Measurements from ENCODE around the gene BOLA1. TPM values are rescaled to one million over a fixed set of nuclear protein-coding genes. Genes with fewer than 3 reads are reported as not detected.
A peak's percentile ranks its signal among the peaks of the same experiment; 100 is the strongest.

The BOLA1 gene
- total and polyA plus RNA-seq, 2 donors (not counting 3 experiments of a cell fraction or from before 2014, with no cell fraction given): 10.8 to 12.2 TPM

- H3K27me3 ChIP-seq (ENCODE audit: control insufficient read depth in 2 of 2, insufficient read depth in 2 of 2, low read length in 2 of 2): no peaks in the 10 kb centered on the region
- no TSS peak for BruUV-seq (replicated peaks)
- CTCF ChIA-PET: interaction anchor here (0.8 to 1.2 kb wide), 3 partner anchors 9 to 49 kb away, joined by 3 to 4 read pairs (median 3); a partner anchor contains a TSS
- H4K20me1 ChIP-seq (replicated peaks; ENCODE audit: control insufficient read depth, extremely low read depth, insufficient read depth, low read length): no peaks in the 10 kb centered on the region
- DNase-seq (ENCODE audit: low read depth, low spot score): peak; percentile 36
- H3K9me1 ChIP-seq (replicated peaks; ENCODE audit: control insufficient read depth, extremely low read depth, insufficient read depth, low read length): no peaks in the 10 kb centered on the region
- no peaks in the 10 kb centered on the region for H3K9me3 ChIP-seq (replicated peaks; ENCODE audit: control insufficient read depth, insufficient read depth, low read length)
- H3K4me3 ChIP-seq (replicated peaks in 1 of 3; ENCODE audit: insufficient read depth in 1 of 3, low read depth in 1 of 3, low read length in 3 of 3): peak overlapping the region; percentile 29 to 47 (median 45)
- peak overlapping the region; percentile 32 for H2AFZ ChIP-seq (ENCODE audit: low read depth, low read length)
- no peak overlapping the region for H3K27ac ChIP-seq (ENCODE audit: insufficient read depth, low read depth, low read length)
- intact Hi-C loops (cut with micrococcal nuclease) (no loop called here), dilution Hi-C loops (cut with MboI; ENCODE audit: extremely low pct_ligation_motif_present, low sequenced_read_pairs) (no loop called here)
- no peaks in the 10 kb centered on the region for H3K79me2 ChIP-seq (ENCODE audit: control insufficient read depth, insufficient read depth, low read length)
- H3K36me3 ChIP-seq (ENCODE audit: control insufficient read depth in 2 of 2, extremely low read depth in 1 of 2, insufficient read depth in 2 of 2, low read length in 2 of 2): no peaks in the 10 kb centered on the region
- FAIRE-seq: peak; percentile 68
- TF ChIP-seq GATA2 (IDR thresholded peaks at IDR 0.05; ENCODE audit: insufficient read depth, insufficient read length, low read depth, low read length) (no peak), POLR2AphosphoS5 (IDR thresholded peaks at IDR 0.05; ENCODE audit: insufficient read depth, low read depth, low read length) (peak; percentile 0)
- POLR2A ChIA-PET: interaction anchor here (2.0 kb wide), 1 partner anchor 49 kb away, joined by 6 read pairs; a partner anchor contains a TSS
- H3K4me1 ChIP-seq (ENCODE audit: control insufficient read depth, extremely low read depth, insufficient read depth, low read length): peaks cover 33% of the 10 kb centered on the region
- no peak overlapping the region for H3K9ac ChIP-seq (replicated peaks; ENCODE audit: extremely low read depth, insufficient read depth, low read length)
- peak overlapping the region; percentile 75 for H3K4me2 ChIP-seq (ENCODE audit: insufficient read depth, low read length)
These were observed 37.8 kb downstream of the BOLA1 start for GRCh38 chr1:149936992-149937705.

GRCh38 chr1:149937759-149938158 is 38.4 kb downstream of the BOLA1 start:
- intact Hi-C loops (cut with micrococcal nuclease): no loop called here
- no peak overlapping the region for H2AFZ ChIP-seq (ENCODE audit: low read depth, low read length)
- H3K36me3 ChIP-seq (ENCODE audit: control insufficient read depth in 2 of 2, extremely low read depth in 1 of 2, insufficient read depth in 2 of 2, low read length in 2 of 2): no peaks in the 10 kb centered on the region
- no peak for TF ChIP-seq EZH2 (IDR thresholded peaks at IDR 0.05; ENCODE audit: borderline replicate concordance, low read depth, low read length, severe bottlenecking)
- no peak for TF ChIP-seq POLR2A (IDR thresholded peaks at IDR 0.05; ENCODE audit: low read depth, low read length)
- TF ChIP-seq GATA2 (IDR thresholded peaks at IDR 0.05; ENCODE audit: insufficient read depth, insufficient read length, low read depth, low read length): no peak
- no peak for TF ChIP-seq CTCF (IDR thresholded peaks at IDR 0.05; ENCODE audit: extremely low read depth in 1 of 2, insufficient read depth in 1 of 2, low read depth in 1 of 2, low read length in 2 of 2)
- TF ChIP-seq FOS (IDR thresholded peaks at IDR 0.05; ENCODE audit: borderline replicate concordance, insufficient read depth, low read length): no peak
- TF ChIP-seq MAX (IDR thresholded peaks at IDR 0.05; ENCODE audit: insufficient read depth, insufficient read length): no peak
- TF ChIP-seq JUN (IDR thresholded peaks at IDR 0.05; ENCODE audit: borderline replicate concordance, insufficient read depth, insufficient read length, low read depth): no peak
- TF ChIP-seq MYC (IDR thresholded peaks at IDR 0.05; ENCODE audit: low read depth, low read length): no peak
- no peak for TF ChIP-seq POLR2AphosphoS5 (IDR thresholded peaks at IDR 0.05; ENCODE audit: insufficient read depth, low read depth, low read length)
- H3K4me1 ChIP-seq (ENCODE audit: control insufficient read depth, extremely low read depth, insufficient read depth, low read length): peaks cover 33% of the 10 kb centered on the region
- H3K4me2 ChIP-seq (ENCODE audit: insufficient read depth, low read length): no peak overlapping the region
- no peak overlapping the region for H3K9ac ChIP-seq (replicated peaks; ENCODE audit: extremely low read depth, insufficient read depth, low read length)
- no peak overlapping the region for H3K27ac ChIP-seq (ENCODE audit: insufficient read depth, low read depth, low read length)
- no peaks in the 10 kb centered on the region for H3K27me3 ChIP-seq (ENCODE audit: control insufficient read depth in 2 of 2, insufficient read depth in 2 of 2, low read length in 2 of 2)
- DNase-seq (ENCODE audit: low read depth, low spot score): peak; percentile 37
- ChIA-PET CTCF (interaction anchor here (0.8 to 1.2 kb wide), 3 partner anchors 10 to 50 kb away, joined by 3 to 4 read pairs (median 3); a partner anchor contains a TSS), POLR2A (interaction anchor here (2.0 kb wide), 1 partner anchor 50 kb away, joined by 6 read pairs; a partner anchor contains a TSS)
- FAIRE-seq: no peak
- H3K9me1 ChIP-seq (replicated peaks; ENCODE audit: control insufficient read depth, extremely low read depth, insufficient read depth, low read length): no peaks in the 10 kb centered on the region
- no TSS peak for BruUV-seq (replicated peaks)
- dilution Hi-C loops (cut with MboI; ENCODE audit: extremely low pct_ligation_motif_present, low sequenced_read_pairs): no loop called here
- no peak overlapping the region for H3K4me3 ChIP-seq (replicated peaks in 1 of 3; ENCODE audit: insufficient read depth in 1 of 3, low read depth in 1 of 3, low read length in 3 of 3)
- H4K20me1 ChIP-seq (replicated peaks; ENCODE audit: control insufficient read depth, extremely low read depth, insufficient read depth, low read length): no peaks in the 10 kb centered on the region
- no peaks in the 10 kb centered on the region for H3K9me3 ChIP-seq (replicated peaks; ENCODE audit: control insufficient read depth, insufficient read depth, low read length)
- H3K79me2 ChIP-seq (ENCODE audit: control insufficient read depth, insufficient read depth, low read length): no peaks in the 10 kb centered on the region

Measured in endothelial cell of umbilical vein (primary cell).